Activated T-cell treated with anti-CD3 and anti-CD28 coated beads, Interleukin-2, amount 50 U/mL, for 4 hours (primary cell): Measurements from ENCODE around the gene ANKMY1. TPM values are rescaled to one million over a fixed set of nuclear protein-coding genes. Genes with fewer than 3 reads are reported as not detected.

ENCODE experiments used
- ATAC-seq, 2 donors: fragments of 200-7000 bp; cut with Tn5 transposase; one replicate each; pipeline ENCODE4 v1.10.0; 2021
- DNase-seq: peaks from one replicate; pipeline ENCODE4 v3.0.0-alpha.2; 2020
- H3K27me3 Mint-ChIP-seq: one replicate; pipeline ENCODE4 v1.8.0; 2021; ENCODE audit warnings: low read depth, mixed read lengths
- H3K36me3 Mint-ChIP-seq: one replicate; pipeline ENCODE4 v1.8.0; 2022; ENCODE audit warnings: mixed read lengths; ENCODE audit not compliant: insufficient read depth
- H3K4me1 Mint-ChIP-seq: one replicate; pipeline ENCODE4 v1.8.0; 2021; ENCODE audit warnings: low read depth, mixed read lengths
- H3K4me3 Mint-ChIP-seq: one replicate; pipeline ENCODE4 v1.8.0; 2021; ENCODE audit warnings: mild to moderate bottlenecking, moderate library complexity, mixed read lengths
- H3K9me3 Mint-ChIP-seq: one replicate; pipeline ENCODE4 v1.8.0; 2021; ENCODE audit warnings: mixed read lengths
- total RNA-seq, 3 donors: library from RNA; stranded (reverse); gene quantifications; one replicate each; pipeline ENCODE4 v1.2.1, GENCODE V29; 2021

Gene ANKMY1
- total RNA-seq, 3 donors from 2014 or later, result 15.7 to 17.2 (median 15.8) TPM

GRCh38 chr2:240509667-240510512 lies 47.9 kb downstream of the ANKMY1 start:
- no peak for DNase-seq
- H3K27me3 Mint-ChIP-seq, result no peaks in the 10 kb centered on the region
- H3K9me3 Mint-ChIP-seq, result no peaks in the 10 kb centered on the region
- H3K4me1 Mint-ChIP-seq, result peaks cover 14% of the 10 kb centered on the region
- no peak overlapping the region for H3K4me3 Mint-ChIP-seq
- no peak for ATAC-seq
- H3K36me3 Mint-ChIP-seq, result peaks cover 30% of the 10 kb centered on the region

GRCh38 chr2:240508832-240509545 lies 48.8 kb downstream of the ANKMY1 start:
- ATAC-seq, result no peak
- Mint-ChIP-seq H3K27me3 (no peaks in the 10 kb centered on the region), H3K9me3 (no peaks in the 10 kb centered on the region), H3K36me3 (peaks cover 30% of the 10 kb centered on the region), H3K4me1 (peaks cover 7% of the 10 kb centered on the region), H3K4me3 (no peak overlapping the region)
- DNase-seq, result no peak

- Mint-ChIP-seq H3K4me1 (no peaks in the 10 kb centered on the region), H3K27me3 (no peaks in the 10 kb centered on the region), H3K36me3 (peaks cover 29% of the 10 kb centered on the region), H3K9me3 (no peaks in the 10 kb centered on the region), H3K4me3 (no peak overlapping the region)
- no peak for DNase-seq
- no peak for ATAC-seq
Measured at GRCh38 chr2:240507778-240508251, 50.0 kb downstream of the ANKMY1 start.

- Mint-ChIP-seq H3K4me3 (no peak overlapping the region), H3K4me1 (no peaks in the 10 kb centered on the region), H3K9me3 (no peaks in the 10 kb centered on the region), H3K36me3 (peaks cover 29% of the 10 kb centered on the region), H3K27me3 (no peaks in the 10 kb centered on the region)
- no peak for ATAC-seq
- no peak for DNase-seq
Measured at GRCh38 chr2:240507060-240507777, 50.6 kb downstream of the ANKMY1 start.

GRCh38 chr2:240506406-240507059 lies 51.3 kb downstream of the ANKMY1 start:
- H3K4me1 Mint-ChIP-seq, result no peaks in the 10 kb centered on the region
- H3K27me3 Mint-ChIP-seq, result no peaks in the 10 kb centered on the region
- ATAC-seq (no peak), DNase-seq (no peak)
- H3K4me3 Mint-ChIP-seq, result no peak overlapping the region
- no peaks in the 10 kb centered on the region for H3K9me3 Mint-ChIP-seq
- H3K36me3 Mint-ChIP-seq, result peaks cover 26% of the 10 kb centered on the region

GRCh38 chr2:240505910-240506309 lies 51.9 kb downstream of the ANKMY1 start:
- no peaks in the 10 kb centered on the region for H3K9me3 Mint-ChIP-seq
- H3K4me1 Mint-ChIP-seq, result no peaks in the 10 kb centered on the region
- peaks cover 28% of the 10 kb centered on the region for H3K36me3 Mint-ChIP-seq
- DNase-seq, result no peak
- H3K4me3 Mint-ChIP-seq, result no peak overlapping the region
- no peaks in the 10 kb centered on the region for H3K27me3 Mint-ChIP-seq
- no peak for ATAC-seq

GRCh38 chr2:240503848-240504247 lies 53.9 kb downstream of the ANKMY1 start:
- Mint-ChIP-seq H3K9me3 (no peaks in the 10 kb centered on the region), H3K4me1 (no peaks in the 10 kb centered on the region), H3K27me3 (no peaks in the 10 kb centered on the region), H3K4me3 (no peak overlapping the region), H3K36me3 (peaks cover 32% of the 10 kb centered on the region)
- ATAC-seq (no peak), DNase-seq (no peak)

- H3K4me3 Mint-ChIP-seq, result no peak overlapping the region
- ATAC-seq (no peak), DNase-seq (no peak)
- H3K27me3 Mint-ChIP-seq, result no peaks in the 10 kb centered on the region
- H3K4me1 Mint-ChIP-seq, result no peaks in the 10 kb centered on the region
- H3K36me3 Mint-ChIP-seq, result peaks cover 32% of the 10 kb centered on the region
- H3K9me3 Mint-ChIP-seq, result no peaks in the 10 kb centered on the region
Measured at GRCh38 chr2:240503375-240503774, 54.4 kb downstream of the ANKMY1 start.

GRCh38 chr2:240502430-240503121 lies 55.2 kb downstream of the ANKMY1 start:
- Mint-ChIP-seq H3K27me3 (no peaks in the 10 kb centered on the region), H3K36me3 (peaks cover 36% of the 10 kb centered on the region), H3K4me3 (no peak overlapping the region), H3K4me1 (no peaks in the 10 kb centered on the region), H3K9me3 (no peaks in the 10 kb centered on the region)
- no peak for DNase-seq
- ATAC-seq, result no peak

- Mint-ChIP-seq H3K4me1 (no peaks in the 10 kb centered on the region), H3K4me3 (no peak overlapping the region), H3K36me3 (peaks cover 39% of the 10 kb centered on the region), H3K27me3 (no peaks in the 10 kb centered on the region), H3K9me3 (no peaks in the 10 kb centered on the region)
- no peak for DNase-seq
- ATAC-seq, result no peak
Measured at GRCh38 chr2:240502059-240502429, 55.7 kb downstream of the ANKMY1 start.

- H3K36me3 Mint-ChIP-seq, result peaks cover 42% of the 10 kb centered on the region
- ATAC-seq (no peak), DNase-seq (no peak)
- H3K27me3 Mint-ChIP-seq, result no peaks in the 10 kb centered on the region
- no peaks in the 10 kb centered on the region for H3K4me1 Mint-ChIP-seq
- H3K4me3 Mint-ChIP-seq, result no peak overlapping the region
- no peaks in the 10 kb centered on the region for H3K9me3 Mint-ChIP-seq
Measured at GRCh38 chr2:240501531-240501991, 56.2 kb downstream of the ANKMY1 start.

GRCh38 chr2:240500561-240501423 lies 57.0 kb downstream of the ANKMY1 start:
- ATAC-seq (no peak), DNase-seq (no peak)
- Mint-ChIP-seq H3K4me3 (no peak overlapping the region), H3K4me1 (no peaks in the 10 kb centered on the region), H3K9me3 (no peaks in the 10 kb centered on the region), H3K36me3 (peaks cover 48% of the 10 kb centered on the region), H3K27me3 (no peaks in the 10 kb centered on the region)
